HAP-1 (cell line): ENCODE results near the gene MYH14.

Source experiments
- DNase-seq, 2 experiments: peaks; one replicate each; pipeline ENCODE4 v3.0.0-alpha.2; 2016 to 2020; ENCODE audit warnings: low spot score in 2 of 2
- H3K27me3 ChIP-seq: fragments of 250-450 bp; sonication (Bioruptor Pico); 2 replicates; pipeline ENCODE4 v1.5.1; 2020; ENCODE audit warnings: low read depth, mild to moderate bottlenecking, moderate library complexity
- H3K36me3 ChIP-seq: fragments of 250-450 bp; sonication (Bioruptor Pico); replicated peaks from 2 replicates; pipeline ENCODE4 v1.5.1; 2020; ENCODE audit warnings: mild to moderate bottlenecking
- H3K4me1 ChIP-seq: fragments of 250-450 bp; sonication (Bioruptor Pico); 2 replicates; pipeline ENCODE4 v1.5.1; 2020; ENCODE audit warnings: mild to moderate bottlenecking
- H3K4me3 ChIP-seq: fragments of 250-450 bp; sonication (Bioruptor Pico); 2 replicates; pipeline ENCODE4 v1.5.1; 2020; ENCODE audit warnings: mild to moderate bottlenecking, moderate library complexity
- H3K9me3 ChIP-seq: fragments of 250-450 bp; sonication (Bioruptor Pico); 2 replicates; pipeline ENCODE4 v1.5.1; 2020; ENCODE audit warnings: mild to moderate bottlenecking, moderate library complexity
- in situ Hi-C: fragments of 300-500 bp; cut with MboI; formaldehyde crosslinking; loops from 3 replicates; pipeline ENCODE4 v1.14.3; 2020; ENCODE audit warnings: low sequenced_read_pairs, inconsistent platforms, mixed read lengths

MYH14 gene

DNA sequence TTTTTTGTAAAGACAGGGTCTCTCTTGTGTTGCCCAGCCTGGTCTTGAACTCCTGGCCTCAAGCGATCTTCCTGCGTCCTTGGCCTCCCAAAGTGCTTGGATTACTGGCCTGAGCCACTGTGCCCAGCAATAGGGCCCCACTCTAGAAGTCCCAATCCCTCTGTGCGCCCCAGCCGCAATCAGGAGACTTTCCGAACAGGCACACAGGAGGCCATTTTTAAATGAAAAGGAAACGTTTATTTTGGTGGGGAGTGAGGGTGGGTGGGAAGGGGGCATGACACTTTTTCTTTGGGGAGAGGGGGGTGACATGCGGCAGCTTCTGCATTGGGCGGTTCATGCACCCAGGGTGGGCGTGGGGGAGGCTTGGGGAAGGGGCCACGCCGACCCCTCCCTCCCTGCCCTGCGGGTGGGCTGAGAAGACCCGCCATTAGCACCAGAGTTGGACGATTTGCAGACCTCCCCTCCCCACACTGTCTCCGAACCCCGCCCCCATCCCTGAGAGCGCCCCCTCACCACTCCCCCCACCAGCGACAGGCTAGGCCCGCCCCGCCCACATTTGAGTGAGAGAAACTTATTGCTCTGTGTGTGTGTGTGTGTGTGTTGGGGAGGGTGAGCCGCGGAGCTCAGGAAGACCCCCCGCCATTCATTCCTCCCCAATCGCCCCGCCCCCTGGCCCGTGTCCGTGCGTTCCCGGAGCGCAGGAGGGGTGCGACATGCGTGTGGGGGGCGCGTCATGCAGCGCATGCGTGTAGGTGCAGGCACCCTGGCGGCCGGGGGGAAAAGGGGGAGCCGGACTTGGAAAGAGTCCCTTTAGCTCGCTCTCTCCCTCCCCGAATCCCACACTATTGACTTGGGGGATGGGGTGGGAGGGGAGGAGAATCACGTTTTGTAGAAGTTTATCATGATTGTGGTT is 108.6 kb downstream of the MYH14 start:
- H3K4me1 ChIP-seq, result no peaks in the 10 kb centered on the region
- no peaks in the 10 kb centered on the region for H3K9me3 ChIP-seq
- H3K27me3 ChIP-seq, result peaks cover 57% of the 10 kb centered on the region
- in situ Hi-C loops, result no loop called here
- no peak for DNase-seq
- no peak overlapping the region for H3K4me3 ChIP-seq
- no peaks in the 10 kb centered on the region for H3K36me3 ChIP-seq

DNA sequence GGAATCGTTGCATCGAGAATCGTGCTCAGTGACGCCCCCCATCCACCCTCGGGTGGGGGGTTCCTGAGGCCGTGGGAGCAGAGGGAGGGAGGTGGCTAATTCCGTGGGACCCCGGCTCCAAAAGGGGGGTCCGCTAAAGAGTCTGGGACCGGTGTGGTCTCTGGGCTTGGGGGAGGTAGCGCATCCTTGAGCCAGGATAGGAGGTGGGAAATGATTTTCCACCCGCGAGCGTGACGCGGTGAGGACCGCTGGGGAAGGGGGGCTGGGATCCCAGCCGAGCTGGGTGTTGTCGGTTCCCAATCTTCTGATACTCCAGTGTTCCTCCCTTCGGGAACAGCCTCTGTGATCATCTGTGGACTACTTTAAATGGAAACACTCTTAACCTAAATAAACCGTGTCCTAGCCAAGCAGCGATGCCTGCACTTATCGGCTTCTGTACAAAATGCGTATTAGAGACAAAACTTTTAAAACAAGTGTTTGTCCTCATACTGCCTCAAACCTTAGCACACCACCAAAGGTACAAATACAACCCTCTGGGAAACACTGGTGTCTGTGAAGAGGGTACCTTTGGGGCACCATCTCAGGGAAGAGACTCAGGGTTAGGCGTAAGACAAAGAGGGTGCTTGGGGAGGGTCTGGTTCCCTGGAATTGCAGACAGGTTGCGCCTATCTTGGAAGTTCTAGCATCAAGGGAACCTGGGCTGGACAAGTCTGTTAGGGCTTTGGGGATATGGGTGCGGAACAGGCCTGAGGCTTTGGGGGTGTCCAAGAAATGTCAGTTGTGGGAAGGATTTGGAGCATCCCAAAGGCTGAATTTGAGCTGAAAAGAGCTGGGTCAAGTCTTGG is 109.8 kb downstream of the MYH14 start:
- H3K27me3 ChIP-seq, result peaks cover 57% of the 10 kb centered on the region
- H3K9me3 ChIP-seq, result no peaks in the 10 kb centered on the region
- H3K36me3 ChIP-seq, result no peaks in the 10 kb centered on the region
- in situ Hi-C loops, result no loop called here
- no peak overlapping the region for H3K4me3 ChIP-seq
- no peak for DNase-seq
- no peaks in the 10 kb centered on the region for H3K4me1 ChIP-seq

DNA sequence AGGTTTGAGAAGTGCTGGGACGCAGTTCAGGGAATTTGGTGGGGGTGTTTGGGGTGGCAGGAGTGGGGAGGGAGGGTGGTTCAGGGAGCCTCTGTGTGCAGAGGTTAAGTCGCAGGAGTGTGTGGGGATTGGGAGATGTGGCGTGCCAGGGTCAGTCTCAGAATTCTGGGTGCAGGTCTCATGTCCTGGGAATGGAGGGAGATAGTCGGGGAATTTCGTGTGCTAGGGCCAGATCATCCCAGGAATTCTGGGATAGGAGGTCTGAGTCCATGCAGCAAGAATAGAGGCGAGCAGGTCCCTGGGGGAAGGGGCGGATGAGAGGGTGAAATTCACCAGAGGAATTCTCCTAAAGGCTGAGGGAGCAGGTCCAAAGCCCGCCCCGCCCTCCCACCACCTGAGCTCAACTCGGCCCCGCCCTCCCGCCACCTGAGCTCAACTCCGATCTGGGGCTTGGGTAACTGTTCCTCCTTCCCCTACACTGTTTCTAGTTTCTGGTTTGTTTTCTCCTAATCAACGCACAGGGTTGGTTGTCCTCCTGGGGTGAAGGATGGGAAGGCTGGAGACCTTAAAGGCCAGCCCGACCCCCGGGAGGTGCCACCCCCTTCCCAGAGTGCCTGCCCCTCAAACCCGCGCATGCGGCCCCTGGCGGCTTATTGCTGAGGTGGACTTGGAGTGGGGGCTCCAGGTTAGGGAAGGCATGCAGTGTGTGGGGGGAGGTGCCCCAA is 110.6 kb downstream of the MYH14 start:
- no peak overlapping the region for H3K4me3 ChIP-seq
- H3K4me1 ChIP-seq, result no peaks in the 10 kb centered on the region
- H3K9me3 ChIP-seq, result no peaks in the 10 kb centered on the region
- in situ Hi-C loops, result no loop called here
- H3K27me3 ChIP-seq, result peaks cover 55% of the 10 kb centered on the region
- H3K36me3 ChIP-seq, result no peaks in the 10 kb centered on the region
- no peak for DNase-seq

DNA sequence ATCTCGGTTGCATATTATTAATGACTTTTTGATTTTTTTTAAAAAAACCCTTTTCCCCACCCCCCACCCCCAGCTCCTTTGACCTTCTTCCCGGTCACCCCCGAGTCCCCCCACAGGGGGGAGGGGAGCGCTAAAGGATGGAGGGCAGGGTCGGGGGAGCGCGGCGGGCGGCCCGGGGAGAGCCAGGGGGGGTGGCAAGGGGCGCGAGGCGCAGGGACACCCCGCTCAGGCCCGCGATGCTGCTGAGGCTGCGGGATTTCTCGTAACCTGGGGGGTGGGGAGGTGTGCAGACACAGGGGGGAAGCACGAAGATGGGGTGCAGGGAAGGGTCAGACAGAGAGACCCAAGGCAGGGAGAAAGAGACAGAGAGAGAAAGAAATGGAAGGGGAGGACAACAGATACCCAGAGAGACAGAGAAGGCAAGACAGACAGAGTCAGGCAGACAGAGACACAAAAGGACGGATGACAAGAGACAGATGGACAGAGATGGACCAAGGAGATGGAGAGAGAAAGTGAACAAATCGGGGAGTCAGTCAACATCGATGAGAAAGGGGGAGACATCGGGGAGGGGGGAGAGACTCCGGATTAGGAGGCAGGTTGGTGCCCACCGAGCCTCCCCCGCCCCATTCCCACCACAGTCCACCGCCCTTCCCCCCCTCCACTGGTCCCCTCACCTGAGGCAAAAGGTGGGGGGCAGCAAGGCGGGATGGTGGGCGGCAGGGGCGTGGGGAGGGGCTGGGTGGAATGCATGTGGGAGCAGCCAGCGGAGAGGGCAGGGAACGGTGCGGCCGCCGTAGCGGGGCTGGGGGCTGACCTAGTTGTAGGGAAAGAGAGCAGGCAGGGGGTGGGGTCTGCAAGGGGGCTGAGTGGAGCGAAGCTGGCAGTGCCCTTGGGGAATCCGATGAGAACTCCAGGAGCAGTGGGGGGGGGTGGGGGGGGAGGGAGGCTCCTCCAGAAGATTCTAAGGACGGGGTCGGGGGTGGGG is 111.6 kb downstream of the MYH14 start:
- Histone ChIP-seq H3K4me1 (no peaks in the 10 kb centered on the region), H3K27me3 (peaks cover 55% of the 10 kb centered on the region), H3K36me3 (no peaks in the 10 kb centered on the region), H3K4me3 (no peak overlapping the region), H3K9me3 (no peaks in the 10 kb centered on the region)
- no peak for DNase-seq
- in situ Hi-C loops, result no loop called here

DNA sequence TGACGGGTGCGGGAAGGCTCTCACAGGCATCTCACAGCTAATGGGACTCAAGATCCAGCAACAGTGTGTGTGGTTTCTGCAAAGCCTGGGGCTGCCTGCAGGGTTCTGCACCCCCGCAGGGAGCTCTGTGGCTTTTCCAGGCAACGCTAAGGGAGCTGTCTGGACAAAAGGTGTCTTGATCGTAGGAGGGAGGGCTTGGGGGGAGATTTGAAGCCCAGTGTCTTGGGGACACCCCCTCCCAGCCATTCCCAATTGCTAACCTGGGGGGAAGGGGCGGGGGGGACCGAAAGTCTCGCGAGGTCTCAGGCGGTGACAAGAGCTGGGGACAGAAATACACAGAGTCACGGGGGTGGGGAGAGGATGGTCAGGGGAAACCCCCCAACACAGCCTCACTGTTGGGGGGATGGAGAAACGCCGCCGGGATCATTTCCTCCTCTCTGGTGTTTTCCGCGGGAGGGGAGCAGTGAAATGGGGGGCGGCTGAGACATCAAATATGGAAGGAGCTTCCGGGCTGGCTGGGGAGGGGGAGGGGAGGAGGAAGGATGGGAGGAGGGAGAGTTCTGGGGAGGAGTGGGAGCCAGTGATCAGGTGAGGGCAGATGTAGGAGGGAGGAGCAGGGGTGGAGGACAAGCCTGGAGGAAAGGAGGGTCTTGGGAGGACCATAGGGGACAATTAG is 112.5 kb downstream of the MYH14 start:
- in situ Hi-C loops, result no loop called here
- Histone ChIP-seq H3K36me3 (no peaks in the 10 kb centered on the region), H3K9me3 (no peaks in the 10 kb centered on the region), H3K4me3 (peak overlapping the region; percentile 11; the same call in 1 of the 2 replicates), H3K27me3 (peaks cover 46% of the 10 kb centered on the region), H3K4me1 (no peaks in the 10 kb centered on the region)
- no peak for DNase-seq

DNA sequence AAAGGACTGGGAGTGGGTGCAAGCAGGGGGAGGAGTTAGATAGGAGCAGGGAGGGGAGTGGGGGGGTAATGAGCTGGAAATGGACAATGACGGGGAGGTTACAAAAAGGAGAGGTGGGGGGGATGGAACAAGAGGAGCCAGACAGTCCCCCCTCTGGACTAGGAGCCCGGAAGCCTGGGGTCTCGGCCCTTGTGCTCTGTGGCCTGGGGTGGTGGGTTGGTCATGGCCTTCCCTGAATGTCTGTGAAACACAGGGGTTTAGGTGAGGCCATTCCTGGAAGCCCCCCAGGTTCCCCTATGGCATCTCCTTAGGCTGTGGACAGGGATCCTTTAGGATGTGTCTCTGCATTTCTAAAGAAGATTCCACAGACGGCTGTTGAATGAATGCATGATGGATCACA is 113.7 kb downstream of the MYH14 start:
- no peak for DNase-seq
- H3K27me3 ChIP-seq, result peaks cover 39% of the 10 kb centered on the region
- H3K36me3 ChIP-seq, result no peaks in the 10 kb centered on the region
- no peaks in the 10 kb centered on the region for H3K9me3 ChIP-seq
- H3K4me1 ChIP-seq, result no peaks in the 10 kb centered on the region
- in situ Hi-C loops, result no loop called here
- H3K4me3 ChIP-seq, result no peak overlapping the region

DNA sequence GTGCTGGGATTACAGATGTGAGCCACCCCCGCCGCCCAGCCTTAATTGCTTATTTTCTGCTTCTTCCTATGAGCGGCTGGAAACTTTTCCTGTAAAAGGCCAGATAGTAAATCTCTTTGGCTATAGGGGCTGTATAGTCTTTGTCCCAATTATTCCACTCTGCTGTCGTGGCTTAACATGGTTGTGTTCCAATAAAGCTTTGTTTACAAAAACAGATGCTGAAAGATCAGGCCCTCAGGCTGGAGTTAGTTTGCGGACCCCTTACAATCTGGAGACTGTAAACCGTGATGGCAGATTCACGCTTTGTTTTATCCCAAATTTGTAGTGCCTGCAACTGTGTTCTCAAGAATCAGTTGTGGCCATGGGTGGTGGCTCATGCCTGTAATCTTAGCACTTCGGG is 115.0 kb downstream of the MYH14 start:
- Histone ChIP-seq H3K36me3 (no peaks in the 10 kb centered on the region), H3K27me3 (peaks cover 33% of the 10 kb centered on the region), H3K4me1 (no peaks in the 10 kb centered on the region), H3K4me3 (no peak overlapping the region), H3K9me3 (no peaks in the 10 kb centered on the region)
- no peak for DNase-seq
- in situ Hi-C loops, result no loop called here

DNA sequence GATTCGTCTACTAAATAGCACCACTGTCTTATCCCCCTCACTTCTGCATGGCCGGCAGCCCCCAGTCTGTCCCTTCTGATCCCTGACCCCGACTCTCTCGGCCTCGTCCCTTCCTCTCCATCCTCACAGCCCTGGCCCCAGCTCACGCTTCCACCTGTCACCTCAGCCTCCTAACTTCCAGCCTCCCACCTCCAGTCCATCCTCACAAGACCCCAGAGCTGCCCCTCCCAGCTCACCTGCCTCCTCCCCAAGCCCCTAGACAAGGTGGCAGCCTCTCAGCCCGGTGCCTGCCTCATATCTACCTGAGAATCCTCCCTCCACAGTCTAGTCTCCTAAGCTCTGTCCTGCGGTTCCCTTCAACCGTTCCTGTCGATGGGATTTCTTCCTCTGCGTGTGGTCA is 115.7 kb downstream of the MYH14 start:
- H3K27me3 ChIP-seq, result peaks cover 27% of the 10 kb centered on the region
- no peaks in the 10 kb centered on the region for H3K36me3 ChIP-seq
- H3K4me1 ChIP-seq, result no peaks in the 10 kb centered on the region
- H3K4me3 ChIP-seq, result no peak overlapping the region
- no peak for DNase-seq
- no peaks in the 10 kb centered on the region for H3K9me3 ChIP-seq
- in situ Hi-C loops, result no loop called here

DNA sequence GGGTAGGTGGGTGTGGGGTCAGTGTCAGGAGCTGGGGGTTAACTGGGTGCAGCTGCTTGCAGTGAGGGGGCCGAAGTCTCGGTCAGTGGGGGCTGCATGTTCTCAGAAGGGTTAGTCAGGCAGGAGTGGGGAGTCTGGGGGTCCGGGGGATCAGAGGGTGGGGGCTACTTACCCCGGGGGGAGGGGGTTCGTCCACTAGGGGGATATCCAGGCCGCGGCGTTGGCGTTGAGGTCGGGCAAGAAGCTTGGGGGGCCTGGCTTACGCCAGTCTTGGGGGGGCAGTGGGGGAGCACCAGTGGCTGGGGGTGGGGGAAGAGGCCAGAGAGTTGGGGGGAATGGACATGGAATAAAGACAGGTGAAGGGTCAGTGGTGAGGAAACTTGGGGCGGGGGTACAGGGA is 116.6 kb downstream of the MYH14 start:
- no peak for DNase-seq
- H3K27me3 ChIP-seq, result peaks cover 19% of the 10 kb centered on the region
- no peaks in the 10 kb centered on the region for H3K36me3 ChIP-seq
- H3K4me3 ChIP-seq, result no peak overlapping the region
- no peaks in the 10 kb centered on the region for H3K4me1 ChIP-seq
- H3K9me3 ChIP-seq, result no peaks in the 10 kb centered on the region
- in situ Hi-C loops, result no loop called here

DNA sequence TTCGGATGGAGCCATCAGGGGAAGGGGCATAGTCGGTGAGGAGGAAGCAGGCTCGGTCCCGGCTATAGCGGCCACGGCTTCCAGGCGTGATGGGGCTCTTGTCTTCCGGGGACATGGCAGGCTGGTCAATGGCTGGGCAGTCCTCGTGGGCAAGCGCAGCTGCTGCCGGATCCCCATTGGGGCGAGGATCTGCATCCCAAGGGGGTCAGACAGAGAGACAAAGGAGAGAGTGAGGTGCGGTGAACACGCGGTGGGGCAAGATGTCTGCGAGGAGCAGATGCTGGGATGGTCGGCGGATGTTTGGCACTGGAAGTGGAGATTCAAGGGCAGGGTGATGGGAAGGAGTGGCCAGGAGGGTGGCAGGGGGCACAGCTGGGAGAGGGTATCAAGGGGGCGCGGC is 117.2 kb downstream of the MYH14 start:
- in situ Hi-C loops, result no loop called here

DNA sequence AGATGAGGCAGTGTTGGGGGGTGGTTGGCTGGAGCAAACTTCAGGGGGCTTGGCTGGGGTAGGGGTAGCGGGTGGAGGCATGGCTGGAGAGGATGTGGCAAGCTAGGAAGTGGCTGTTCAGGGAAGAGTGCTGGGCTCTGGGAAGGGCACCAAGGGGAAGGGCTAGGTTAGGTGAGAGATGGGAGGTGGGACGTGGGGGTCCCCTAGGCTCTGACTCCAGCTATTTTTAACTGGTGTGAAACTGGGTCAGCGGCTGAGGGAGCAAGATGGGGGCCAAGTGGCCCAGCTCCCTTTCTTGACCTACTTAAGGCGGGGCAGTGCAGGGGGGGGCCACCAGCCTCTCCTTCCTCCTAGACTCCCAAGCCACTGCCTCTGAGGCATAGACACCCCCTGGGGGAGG is 118.4 kb downstream of the MYH14 start:
- H3K27me3 ChIP-seq, result peaks cover 6% of the 10 kb centered on the region
- no peak overlapping the region for H3K4me3 ChIP-seq
- DNase-seq, result no peak
- no peaks in the 10 kb centered on the region for H3K4me1 ChIP-seq
- no peaks in the 10 kb centered on the region for H3K9me3 ChIP-seq
- in situ Hi-C loops, result no loop called here
- H3K36me3 ChIP-seq, result no peaks in the 10 kb centered on the region

More for the DNA sequence above, 117.2 kb downstream of the MYH14 start:
- Histone ChIP-seq H3K4me1 (no peaks in the 10 kb centered on the region), H3K9me3 (no peaks in the 10 kb centered on the region), H3K27me3 (peaks cover 16% of the 10 kb centered on the region), H3K36me3 (no peaks in the 10 kb centered on the region), H3K4me3 (no peak overlapping the region)
- no peak for DNase-seq

DNA sequence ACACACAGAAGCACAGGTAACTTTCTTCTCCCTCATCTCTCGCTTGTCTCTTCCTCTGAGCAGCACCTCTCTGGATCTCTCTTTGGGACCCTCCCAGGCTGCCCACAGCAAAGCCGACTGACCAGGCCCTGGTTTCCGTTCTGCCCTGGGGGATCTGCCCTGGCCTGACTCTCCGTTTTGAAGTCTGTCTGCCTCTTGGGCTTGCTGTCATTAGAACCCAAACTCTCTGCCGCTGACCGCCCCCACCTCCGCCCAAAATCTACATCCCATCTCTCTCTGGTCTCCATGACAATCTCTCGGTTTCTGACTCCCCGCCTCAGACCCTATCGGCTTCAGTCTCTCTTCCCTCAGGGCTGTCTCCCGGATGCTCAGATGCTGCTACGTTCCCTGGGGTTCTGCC is 118.8 kb downstream of the MYH14 start:
- H3K9me3 ChIP-seq, result no peaks in the 10 kb centered on the region
- DNase-seq, result no peak
- in situ Hi-C loops, result no loop called here
- no peaks in the 10 kb centered on the region for H3K4me1 ChIP-seq
- no peak overlapping the region for H3K4me3 ChIP-seq
- H3K36me3 ChIP-seq, result no peaks in the 10 kb centered on the region
- H3K27me3 ChIP-seq, result peaks cover 6% of the 10 kb centered on the region
